Liver (tissue), 3 donors: ENCODE results near the gene CCDC172.

Experiments
- EGR1 ChIP-seq, 2 donors: IDR thresholded peaks; 2 replicates each; pipeline ENCODE4 v1.6.1; 2016 to 2018; ENCODE audit warnings: antibody characterized with exemption in 2 of 2, low read depth in 2 of 2
- GABPA ChIP-seq, 2 donors: IDR thresholded peaks in 1 of 2; conservative IDR thresholded peaks in 1 of 2; 2 replicates each; pipeline ENCODE4 v1.6.1; 2016; ENCODE audit warnings: antibody characterized with exemption in 2 of 2, mild to moderate bottlenecking in 1 of 2, moderate library complexity in 1 of 2
- HNF4G ChIP-seq: IDR thresholded peaks from 2 replicates; pipeline ENCODE4 v1.6.1; 2016; ENCODE audit warnings: antibody characterized with exemption
- JUND ChIP-seq, 2 donors: IDR thresholded peaks; 2 replicates each; pipeline ENCODE4 v1.6.1; 2016; ENCODE audit warnings: antibody characterized with exemption in 2 of 2
- RAD21 ChIP-seq, 2 donors: IDR thresholded peaks; 2 replicates each; pipeline ENCODE4 v1.6.1; 2016; ENCODE audit warnings: antibody characterized with exemption in 2 of 2, mild to moderate bottlenecking in 2 of 2
- RXRA ChIP-seq, 2 donors: IDR thresholded peaks; 2 replicates each; pipeline ENCODE4 v1.6.1; 2017 to 2018; ENCODE audit warnings: antibody characterized with exemption in 2 of 2, mild to moderate bottlenecking in 1 of 2
- TAF1 ChIP-seq: conservative IDR thresholded peaks from 2 replicates; pipeline ENCODE4 v1.6.1; 2016; ENCODE audit warnings: antibody characterized with exemption, mild to moderate bottlenecking
- YY1 ChIP-seq: IDR thresholded peaks from 2 replicates; pipeline ENCODE4 v1.6.1; 2016; ENCODE audit warnings: antibody characterized with exemption, mild to moderate bottlenecking
- TF ChIP-seq, protein P1 (sequence below): fragments of 150-350 bp; IDR thresholded peaks from 2 replicates; pipeline ENCODE4 v1.5.1; 2017; ENCODE audit warnings: improper control_type of control experiment, low read depth, low read length; ENCODE audit not compliant: missing input control
- TF ChIP-seq, protein P2 (sequence below): IDR thresholded peaks from 2 replicates; pipeline ENCODE4 v1.6.1; 2016; ENCODE audit warnings: antibody characterized with exemption
- TF ChIP-seq, protein P3 (sequence below): IDR thresholded peaks from 2 replicates; pipeline ENCODE4 v1.6.1; 2016; ENCODE audit warnings: antibody characterized with exemption
- TF ChIP-seq, protein P4 (sequence below): IDR thresholded peaks from 2 replicates; pipeline ENCODE4 v1.6.1; 2016; ENCODE audit warnings: antibody characterized with exemption, mild to moderate bottlenecking
- donor health status: healthy.
- donor health status: healthy.

DNA sequence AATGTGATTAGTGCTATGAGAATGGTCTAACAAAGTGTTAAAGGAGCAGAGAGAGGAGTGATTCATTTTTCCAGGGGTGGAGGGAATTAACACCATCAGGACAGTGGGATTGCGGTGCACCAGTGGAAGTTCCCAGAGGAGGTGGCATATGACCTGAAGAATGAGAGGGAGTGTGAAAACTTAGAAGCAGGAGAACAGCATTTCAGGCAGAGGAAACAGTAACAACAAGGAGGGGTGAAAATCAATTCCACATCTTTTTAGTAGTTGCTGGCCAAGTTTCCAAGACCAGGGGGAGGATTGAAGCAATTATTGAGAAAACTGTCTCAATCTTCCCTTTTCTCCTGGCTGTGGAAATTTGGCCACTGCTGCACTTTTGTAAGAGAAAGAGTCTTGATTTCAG lies 23.7 kb upstream of the CCDC172 start:
- TF ChIP-seq, protein P1, sequence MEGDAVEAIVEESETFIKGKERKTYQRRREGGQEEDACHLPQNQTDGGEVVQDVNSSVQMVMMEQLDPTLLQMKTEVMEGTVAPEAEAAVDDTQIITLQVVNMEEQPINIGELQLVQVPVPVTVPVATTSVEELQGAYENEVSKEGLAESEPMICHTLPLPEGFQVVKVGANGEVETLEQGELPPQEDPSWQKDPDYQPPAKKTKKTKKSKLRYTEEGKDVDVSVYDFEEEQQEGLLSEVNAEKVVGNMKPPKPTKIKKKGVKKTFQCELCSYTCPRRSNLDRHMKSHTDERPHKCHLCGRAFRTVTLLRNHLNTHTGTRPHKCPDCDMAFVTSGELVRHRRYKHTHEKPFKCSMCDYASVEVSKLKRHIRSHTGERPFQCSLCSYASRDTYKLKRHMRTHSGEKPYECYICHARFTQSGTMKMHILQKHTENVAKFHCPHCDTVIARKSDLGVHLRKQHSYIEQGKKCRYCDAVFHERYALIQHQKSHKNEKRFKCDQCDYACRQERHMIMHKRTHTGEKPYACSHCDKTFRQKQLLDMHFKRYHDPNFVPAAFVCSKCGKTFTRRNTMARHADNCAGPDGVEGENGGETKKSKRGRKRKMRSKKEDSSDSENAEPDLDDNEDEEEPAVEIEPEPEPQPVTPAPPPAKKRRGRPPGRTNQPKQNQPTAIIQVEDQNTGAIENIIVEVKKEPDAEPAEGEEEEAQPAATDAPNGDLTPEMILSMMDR = no peak
- no peak for TF ChIP-seq RXRA (IDR thresholded peaks at IDR 0.05)
- TF ChIP-seq, protein P2, sequence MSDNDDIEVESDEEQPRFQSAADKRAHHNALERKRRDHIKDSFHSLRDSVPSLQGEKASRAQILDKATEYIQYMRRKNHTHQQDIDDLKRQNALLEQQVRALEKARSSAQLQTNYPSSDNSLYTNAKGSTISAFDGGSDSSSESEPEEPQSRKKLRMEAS = no peak
- no peak for TF ChIP-seq RAD21 (IDR thresholded peaks at IDR 0.05)
- TF ChIP-seq YY1 = no peak
- TF ChIP-seq GABPA (IDR thresholded peaks at IDR 0.05 in 1 of 2, conservative IDR thresholded peaks at IDR 0.05 in 1 of 2) = no peak
- TF ChIP-seq, protein P3, sequence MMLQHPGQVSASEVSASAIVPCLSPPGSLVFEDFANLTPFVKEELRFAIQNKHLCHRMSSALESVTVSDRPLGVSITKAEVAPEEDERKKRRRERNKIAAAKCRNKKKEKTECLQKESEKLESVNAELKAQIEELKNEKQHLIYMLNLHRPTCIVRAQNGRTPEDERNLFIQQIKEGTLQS = no peak
- no peak for TF ChIP-seq TAF1
- TF ChIP-seq EGR1 (IDR thresholded peaks at IDR 0.05; ENCODE audit: low read depth in 2 of 2) = no peak
- no peak for TF ChIP-seq HNF4G
- TF ChIP-seq JUND (IDR thresholded peaks at IDR 0.05) = no peak
- TF ChIP-seq, protein P4, sequence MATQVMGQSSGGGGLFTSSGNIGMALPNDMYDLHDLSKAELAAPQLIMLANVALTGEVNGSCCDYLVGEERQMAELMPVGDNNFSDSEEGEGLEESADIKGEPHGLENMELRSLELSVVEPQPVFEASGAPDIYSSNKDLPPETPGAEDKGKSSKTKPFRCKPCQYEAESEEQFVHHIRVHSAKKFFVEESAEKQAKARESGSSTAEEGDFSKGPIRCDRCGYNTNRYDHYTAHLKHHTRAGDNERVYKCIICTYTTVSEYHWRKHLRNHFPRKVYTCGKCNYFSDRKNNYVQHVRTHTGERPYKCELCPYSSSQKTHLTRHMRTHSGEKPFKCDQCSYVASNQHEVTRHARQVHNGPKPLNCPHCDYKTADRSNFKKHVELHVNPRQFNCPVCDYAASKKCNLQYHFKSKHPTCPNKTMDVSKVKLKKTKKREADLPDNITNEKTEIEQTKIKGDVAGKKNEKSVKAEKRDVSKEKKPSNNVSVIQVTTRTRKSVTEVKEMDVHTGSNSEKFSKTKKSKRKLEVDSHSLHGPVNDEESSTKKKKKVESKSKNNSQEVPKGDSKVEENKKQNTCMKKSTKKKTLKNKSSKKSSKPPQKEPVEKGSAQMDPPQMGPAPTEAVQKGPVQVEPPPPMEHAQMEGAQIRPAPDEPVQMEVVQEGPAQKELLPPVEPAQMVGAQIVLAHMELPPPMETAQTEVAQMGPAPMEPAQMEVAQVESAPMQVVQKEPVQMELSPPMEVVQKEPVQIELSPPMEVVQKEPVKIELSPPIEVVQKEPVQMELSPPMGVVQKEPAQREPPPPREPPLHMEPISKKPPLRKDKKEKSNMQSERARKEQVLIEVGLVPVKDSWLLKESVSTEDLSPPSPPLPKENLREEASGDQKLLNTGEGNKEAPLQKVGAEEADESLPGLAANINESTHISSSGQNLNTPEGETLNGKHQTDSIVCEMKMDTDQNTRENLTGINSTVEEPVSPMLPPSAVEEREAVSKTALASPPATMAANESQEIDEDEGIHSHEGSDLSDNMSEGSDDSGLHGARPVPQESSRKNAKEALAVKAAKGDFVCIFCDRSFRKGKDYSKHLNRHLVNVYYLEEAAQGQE = no peak
